ENCODE measurements around the gene NKAPL. TPM values are rescaled to one million over a fixed set of nuclear protein-coding genes. Genes with fewer than 3 reads are reported as not detected.

NKAPL gene
- total and polyA plus RNA-seq, 2 of the 13 experiments (the other 11 are each of a cell fraction or from before 2014, with no cell fraction given): not detected

DNA sequence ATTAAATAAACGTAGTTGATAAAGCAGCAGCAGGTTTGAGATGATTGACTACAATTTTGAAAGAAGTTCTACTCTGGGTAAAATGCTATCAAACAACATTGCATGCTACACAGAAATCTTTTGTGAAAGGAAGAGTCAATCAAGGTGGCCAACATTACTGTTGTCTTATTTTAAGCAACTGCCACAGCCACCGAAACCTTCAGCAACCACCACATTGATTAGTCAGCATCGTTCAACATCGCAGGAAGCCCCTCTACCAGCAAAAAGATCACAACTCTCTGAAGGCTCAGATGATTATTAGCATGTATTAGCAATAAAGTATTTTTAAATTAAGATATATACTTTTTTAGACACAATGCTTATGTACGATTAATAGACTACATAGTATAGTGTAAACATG is 36.2 kb downstream of the NKAPL start:
- no peaks in the 10 kb centered on the region for H3K4me1 ChIP-seq (ENCODE audit: insufficient read depth, low read length)
- H3K27me3 ChIP-seq (ENCODE audit: control insufficient read depth in 1 of 2, insufficient read depth in 2 of 2, low read length in 2 of 2): no peaks in the 10 kb centered on the region
- FAIRE-seq: no peak
- no peaks in the 10 kb centered on the region for H3K79me2 ChIP-seq (ENCODE audit: insufficient read depth, low read length)
- H3K9me3 ChIP-seq (ENCODE audit: low read length): no peaks in the 10 kb centered on the region
- no peak overlapping the region for H3K4me3 ChIP-seq (replicated peaks in 1 of 3; ENCODE audit: insufficient read depth in 1 of 3, low read depth in 2 of 3, low read length in 3 of 3)
- H3K27ac ChIP-seq (ENCODE audit: extremely low read length, insufficient read depth, low read length): no peak overlapping the region
- WGBS (ENCODE audit: low lambda C conversion rate): 97% methylated on average over 5 of the region's 5 CpGs
- intact Hi-C loops (cut with micrococcal nuclease; ENCODE audit: unreplicated experiment) (no loop called here), in situ Hi-C loops (cut with HindIII; ENCODE audit: extremely low pct_ligation_motif_present, low pct_unique_long_range_greater_than_20kb) (no loop called here)
- BruUV-seq (replicated peaks): no TSS peak
- POLR2A ChIA-PET: no interaction called here
- CTCF ChIA-PET (ENCODE audit: low intra/inter-chr PET ratio, low total read pairs): no interaction called here
- H3K4me2 ChIP-seq (ENCODE audit: low read depth, low read length): no peak overlapping the region
- H4K20me1 ChIP-seq (ENCODE audit: insufficient read depth, low read length): no peaks in the 10 kb centered on the region
- no peak for DNase-seq (ENCODE audit: low spot score)
- no peak for ATAC-seq
- 0 out of 5 replicates have a peak, but pooled peaks cover 0 to 5% of the 10 kb centered on the region in 2 experiments for H3K36me3 ChIP-seq (replicated peaks in 1 of 2; ENCODE audit: control insufficient read depth in 1 of 2, insufficient read depth in 2 of 2, low read length in 2 of 2)
- H3K9ac ChIP-seq (ENCODE audit: insufficient read depth, low read depth, low read length): no peak overlapping the region
- H2AFZ ChIP-seq (ENCODE audit: low read length): no peak overlapping the region
- TF ChIP-seq ZBTB42 (CRISPR knock-in tag; IDR thresholded peaks at IDR 0.05) (no peak), CEBPG (CRISPR knock-in tag; IDR thresholded peaks at IDR 0.05) (no peak), ATAD3A (CRISPR knock-in tag; IDR thresholded peaks at IDR 0.05) (no peak), IRX3 (CRISPR knock-in tag; IDR thresholded peaks at IDR 0.05; ENCODE audit: borderline replicate concordance, low read depth) (no peak), ZNF274 (CRISPR knock-in tag; IDR thresholded peaks at IDR 0.05) (no peak), JARID2 (CRISPR knock-in tag; IDR thresholded peaks at IDR 0.05; ENCODE audit: insufficient replicate concordance) (no peak), NFE2L2 (IDR thresholded peaks at IDR 0.05; ENCODE audit: low read length) (no peak)
- TF ChIP-seq, protein P1, sequence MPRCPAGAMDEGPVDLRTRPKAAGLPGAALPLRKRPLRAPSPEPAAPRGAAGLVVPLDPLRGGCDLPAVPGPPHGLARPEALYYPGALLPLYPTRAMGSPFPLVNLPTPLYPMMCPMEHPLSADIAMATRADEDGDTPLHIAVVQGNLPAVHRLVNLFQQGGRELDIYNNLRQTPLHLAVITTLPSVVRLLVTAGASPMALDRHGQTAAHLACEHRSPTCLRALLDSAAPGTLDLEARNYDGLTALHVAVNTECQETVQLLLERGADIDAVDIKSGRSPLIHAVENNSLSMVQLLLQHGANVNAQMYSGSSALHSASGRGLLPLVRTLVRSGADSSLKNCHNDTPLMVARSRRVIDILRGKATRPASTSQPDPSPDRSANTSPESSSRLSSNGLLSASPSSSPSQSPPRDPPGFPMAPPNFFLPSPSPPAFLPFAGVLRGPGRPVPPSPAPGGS (CRISPR knock-in tag; IDR thresholded peaks at IDR 0.05): no peak
- TF ChIP-seq, protein P2, sequence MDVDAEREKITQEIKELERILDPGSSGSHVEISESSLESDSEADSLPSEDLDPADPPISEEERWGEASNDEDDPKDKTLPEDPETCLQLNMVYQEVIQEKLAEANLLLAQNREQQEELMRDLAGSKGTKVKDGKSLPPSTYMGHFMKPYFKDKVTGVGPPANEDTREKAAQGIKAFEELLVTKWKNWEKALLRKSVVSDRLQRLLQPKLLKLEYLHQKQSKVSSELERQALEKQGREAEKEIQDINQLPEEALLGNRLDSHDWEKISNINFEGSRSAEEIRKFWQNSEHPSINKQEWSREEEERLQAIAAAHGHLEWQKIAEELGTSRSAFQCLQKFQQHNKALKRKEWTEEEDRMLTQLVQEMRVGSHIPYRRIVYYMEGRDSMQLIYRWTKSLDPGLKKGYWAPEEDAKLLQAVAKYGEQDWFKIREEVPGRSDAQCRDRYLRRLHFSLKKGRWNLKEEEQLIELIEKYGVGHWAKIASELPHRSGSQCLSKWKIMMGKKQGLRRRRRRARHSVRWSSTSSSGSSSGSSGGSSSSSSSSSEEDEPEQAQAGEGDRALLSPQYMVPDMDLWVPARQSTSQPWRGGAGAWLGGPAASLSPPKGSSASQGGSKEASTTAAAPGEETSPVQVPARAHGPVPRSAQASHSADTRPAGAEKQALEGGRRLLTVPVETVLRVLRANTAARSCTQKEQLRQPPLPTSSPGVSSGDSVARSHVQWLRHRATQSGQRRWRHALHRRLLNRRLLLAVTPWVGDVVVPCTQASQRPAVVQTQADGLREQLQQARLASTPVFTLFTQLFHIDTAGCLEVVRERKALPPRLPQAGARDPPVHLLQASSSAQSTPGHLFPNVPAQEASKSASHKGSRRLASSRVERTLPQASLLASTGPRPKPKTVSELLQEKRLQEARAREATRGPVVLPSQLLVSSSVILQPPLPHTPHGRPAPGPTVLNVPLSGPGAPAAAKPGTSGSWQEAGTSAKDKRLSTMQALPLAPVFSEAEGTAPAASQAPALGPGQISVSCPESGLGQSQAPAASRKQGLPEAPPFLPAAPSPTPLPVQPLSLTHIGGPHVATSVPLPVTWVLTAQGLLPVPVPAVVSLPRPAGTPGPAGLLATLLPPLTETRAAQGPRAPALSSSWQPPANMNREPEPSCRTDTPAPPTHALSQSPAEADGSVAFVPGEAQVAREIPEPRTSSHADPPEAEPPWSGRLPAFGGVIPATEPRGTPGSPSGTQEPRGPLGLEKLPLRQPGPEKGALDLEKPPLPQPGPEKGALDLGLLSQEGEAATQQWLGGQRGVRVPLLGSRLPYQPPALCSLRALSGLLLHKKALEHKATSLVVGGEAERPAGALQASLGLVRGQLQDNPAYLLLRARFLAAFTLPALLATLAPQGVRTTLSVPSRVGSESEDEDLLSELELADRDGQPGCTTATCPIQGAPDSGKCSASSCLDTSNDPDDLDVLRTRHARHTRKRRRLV (CRISPR knock-in tag; IDR thresholded peaks at IDR 0.05): no peak
- TF ChIP-seq, protein P3, sequence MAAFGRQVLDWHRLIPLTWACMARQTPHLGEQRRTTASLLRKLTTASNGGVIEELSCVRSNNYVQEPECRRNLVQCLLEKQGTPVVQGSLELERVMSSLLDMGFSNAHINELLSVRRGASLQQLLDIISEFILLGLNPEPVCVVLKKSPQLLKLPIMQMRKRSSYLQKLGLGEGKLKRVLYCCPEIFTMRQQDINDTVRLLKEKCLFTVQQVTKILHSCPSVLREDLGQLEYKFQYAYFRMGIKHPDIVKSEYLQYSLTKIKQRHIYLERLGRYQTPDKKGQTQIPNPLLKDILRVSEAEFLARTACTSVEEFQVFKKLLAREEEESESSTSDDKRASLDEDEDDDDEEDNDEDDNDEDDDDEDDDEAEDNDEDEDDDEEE (CRISPR knock-in tag; IDR thresholded peaks at IDR 0.05): no peak
- TF ChIP-seq, protein P4, sequence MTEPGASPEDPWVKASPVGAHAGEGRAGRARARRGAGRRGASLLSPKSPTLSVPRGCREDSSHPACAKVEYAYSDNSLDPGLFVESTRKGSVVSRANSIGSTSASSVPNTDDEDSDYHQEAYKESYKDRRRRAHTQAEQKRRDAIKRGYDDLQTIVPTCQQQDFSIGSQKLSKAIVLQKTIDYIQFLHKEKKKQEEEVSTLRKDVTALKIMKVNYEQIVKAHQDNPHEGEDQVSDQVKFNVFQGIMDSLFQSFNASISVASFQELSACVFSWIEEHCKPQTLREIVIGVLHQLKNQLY (CRISPR knock-in tag; IDR thresholded peaks at IDR 0.05): no peak

Measured in HepG2 (cell line).